GM19193 (cell line): ENCODE data around the gene FUT7.
A peak's percentile ranks its signal among the peaks of the same experiment; 100 is the strongest.

Experiments
- POLR2A ChIP-seq: IDR thresholded peaks from 4 replicates; pipeline ENCODE4 v1.6.1; 2011; ENCODE audit not compliant: insufficient read depth, insufficient read length; ENCODE audit errors: extremely low read depth

FUT7 gene

GRCh38 chr9:137031904-137032640 is at the start of gene FUT7:
Gene FUT7, minus strand, starts transcription at chr9:137032088. Its CDS starts 97 bp downstream, at chr9:137031991.
- no peak for TF ChIP-seq POLR2A

GRCh38 chr9:137080260-137081122 is 48.6 kb upstream of the FUT7 start:
- TF ChIP-seq POLR2A: no peak

GRCh38 chr9:137079401-137079787 is 47.5 kb upstream of the FUT7 start:
- no peak for TF ChIP-seq POLR2A

GRCh38 chr9:137078701-137079400 is 47.0 kb upstream of the FUT7 start:
- TF ChIP-seq POLR2A: no peak

- TF ChIP-seq POLR2A: no peak
These were observed 46.1 kb upstream of the FUT7 start for GRCh38 chr9:137077758-137078693.

DNA sequence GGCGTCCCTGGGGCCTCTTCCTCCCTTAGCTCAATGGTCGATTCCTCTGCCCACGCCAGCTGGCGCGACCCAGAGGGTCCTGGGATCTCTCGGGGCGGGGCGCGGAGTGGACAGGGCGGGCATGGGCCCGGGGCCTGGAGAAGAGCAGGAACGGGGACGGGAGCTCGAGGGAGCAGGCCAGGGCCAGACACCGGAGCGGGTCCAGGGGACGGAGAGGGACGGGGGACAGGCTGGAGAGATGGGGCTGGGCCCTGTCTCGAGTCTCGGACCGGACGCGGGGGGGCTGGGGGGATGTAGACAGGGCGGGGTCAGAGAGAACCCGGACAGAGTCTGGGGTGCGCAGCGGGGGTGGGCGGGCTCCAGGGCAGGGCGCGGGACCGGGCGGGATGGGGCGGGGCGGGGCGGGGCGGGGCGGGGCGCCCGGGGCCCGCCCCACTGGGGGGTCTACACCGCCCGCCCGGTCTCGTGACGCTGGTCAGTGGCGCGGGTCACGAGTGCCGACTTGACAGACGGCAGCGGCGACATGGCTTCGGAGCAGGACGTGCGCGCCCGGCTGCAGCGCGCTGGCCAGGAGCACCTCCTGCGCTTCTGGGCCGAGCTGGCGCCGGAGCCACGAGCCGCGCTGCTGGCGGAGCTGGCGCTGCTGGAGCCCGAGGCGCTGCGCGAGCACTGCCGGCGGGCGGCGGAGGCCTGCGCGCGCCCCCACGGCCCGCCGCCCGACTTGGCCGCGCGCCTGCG is 45.3 kb upstream of the FUT7 start, which contains the start of gene UAP1L1:
TSS of gene UAP1L1 (plus strand) at position 508 of the 738 bp plus-strand sequence. CDS start at position 524, 16 bp downstream.
- TF ChIP-seq POLR2A: peak; percentile 56

DNA sequence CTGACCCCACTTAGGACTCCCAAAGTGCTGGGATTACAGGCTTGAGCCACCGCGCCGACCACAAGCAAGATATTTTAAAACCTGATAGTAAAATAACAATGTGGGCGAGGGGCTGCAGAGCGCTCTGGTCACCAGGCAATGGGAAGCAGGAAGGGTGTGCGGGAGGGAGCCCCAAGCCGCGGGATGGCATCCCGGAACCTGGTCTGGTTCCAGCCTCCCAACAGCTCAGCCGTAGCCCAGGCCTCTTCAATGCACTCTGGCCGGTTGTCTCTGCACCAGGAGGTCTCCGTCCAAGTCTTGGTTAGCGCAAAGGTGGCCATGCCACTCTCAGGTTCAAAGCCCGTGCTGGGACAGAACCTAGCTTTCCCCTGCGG is 44.7 kb upstream of the FUT7 start:
- no peak for TF ChIP-seq POLR2A

GRCh38 chr9:137075275-137075775 is 43.4 kb upstream of the FUT7 start:
- no peak for TF ChIP-seq POLR2A

GRCh38 chr9:137074657-137075274 is 42.9 kb upstream of the FUT7 start:
- TF ChIP-seq POLR2A: no peak

DNA sequence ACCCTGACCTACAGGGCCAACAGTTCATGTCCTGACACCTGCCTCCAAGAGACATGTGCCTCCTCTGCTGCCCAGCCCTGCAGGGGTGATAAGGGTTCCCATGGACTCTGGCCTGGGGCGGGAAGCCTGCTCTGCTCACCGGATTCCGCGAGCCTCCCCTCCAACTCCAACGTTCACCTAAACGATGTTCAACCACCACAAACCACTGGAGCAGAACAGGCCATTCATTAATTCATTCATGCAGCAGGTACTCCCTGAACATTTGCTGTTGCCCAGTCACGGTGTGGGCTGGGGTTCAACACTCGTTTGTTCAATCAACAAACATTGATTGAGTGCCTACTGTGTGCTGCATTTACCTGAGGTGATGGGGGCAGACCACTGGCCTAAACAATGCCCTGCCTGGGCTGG is 42.1 kb upstream of the FUT7 start:
- no peak for TF ChIP-seq POLR2A

DNA sequence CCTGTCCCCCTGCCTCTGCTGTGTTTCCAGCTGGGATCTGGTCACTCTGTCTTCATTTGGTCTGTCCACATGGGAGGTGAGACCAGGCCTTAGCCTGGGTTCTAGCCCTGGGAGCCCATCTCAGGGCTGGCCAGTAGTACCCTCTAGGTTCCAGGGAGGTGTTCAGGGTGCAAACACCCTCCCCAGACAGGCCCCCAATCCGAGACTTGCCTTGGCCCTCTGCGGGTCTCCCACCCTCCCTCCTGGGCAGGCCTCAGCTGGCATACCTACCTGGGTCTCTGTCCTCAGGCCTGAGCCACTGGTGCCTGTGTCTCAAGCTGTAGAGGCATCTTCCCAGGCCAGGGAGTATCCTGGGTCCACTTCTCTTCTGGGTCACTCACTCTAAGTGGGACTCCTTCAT is 39.4 kb upstream of the FUT7 start:
- TF ChIP-seq POLR2A: no peak

GRCh38 chr9:137070906-137071275 is 39.0 kb upstream of the FUT7 start:
- TF ChIP-seq POLR2A: no peak
